Esophagus squamous epithelium (tissue), 4 donors: ENCODE results near the gene KLHL8.

Experiments used
- CTCF ChIP-seq, 6 experiments: fragments of 450-650 bp in 4 of 6; fragments of 200-600 bp in 2 of 6; sonication (generic) in 2 of 6; IDR thresholded peaks; one replicate each; pipeline ENCODE4 v1.5.1; 2016 to 2019; ENCODE audit warnings: antibody characterized with exemption in 6 of 6, mild to moderate bottlenecking in 4 of 6, moderate library complexity in 4 of 6
- POLR2A ChIP-seq, 4 donors: fragments of 450-650 bp; IDR thresholded peaks; one replicate each; pipeline ENCODE4 v1.6.1; 2017; ENCODE audit warnings: antibody characterized with exemption in 4 of 4, mild to moderate bottlenecking in 4 of 4, moderate library complexity in 3 of 4

GRCh38 chr4:87249332-87250019 lies 29.1 kb upstream of the KLHL8 start:
- no peak for TF ChIP-seq CTCF (IDR thresholded peaks at IDR 0.05)
- TF ChIP-seq POLR2A (IDR thresholded peaks at IDR 0.05): no peak
